Activated CD4-positive, alpha-beta T cell treated with anti-CD3 and anti-CD28 coated beads, Interleukin-2, Interleukin-6, amounts not matched to agents 100 ng/mL and 50 ng/mL, durations not matched to agents 16 hours and 8 hours (primary cell): Measurements from ENCODE around the gene PRIMPOL.

Experiments used
- DNase-seq: peaks from one replicate; pipeline ENCODE4 v3.0.0-alpha.2; 2020

Gene PRIMPOL

DNA sequence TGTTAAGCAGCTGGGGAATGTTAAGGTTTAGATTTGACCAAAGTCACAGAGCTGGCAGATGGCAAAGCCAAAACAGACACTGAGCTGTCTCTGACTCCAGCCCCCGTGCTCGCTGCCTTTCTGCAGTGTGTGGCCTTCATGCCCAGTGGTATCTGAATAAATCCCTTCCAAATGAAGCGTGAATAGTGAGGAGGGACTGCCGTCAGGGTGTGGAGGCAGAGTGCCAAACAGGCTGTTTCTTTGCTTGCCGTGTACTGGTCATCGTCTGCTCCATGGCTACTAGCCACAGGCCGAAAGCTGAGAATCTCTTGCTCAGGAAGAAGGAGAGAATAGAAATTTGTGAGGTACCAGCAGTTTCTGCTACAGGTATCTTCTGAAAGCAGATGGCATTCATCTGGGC lies 19.7 kb downstream of the PRIMPOL start:
- no peak for DNase-seq

- no peak for DNase-seq
Observed at GRCh38 chr4:184671101-184671500, 21.6 kb downstream of the PRIMPOL start.

DNA sequence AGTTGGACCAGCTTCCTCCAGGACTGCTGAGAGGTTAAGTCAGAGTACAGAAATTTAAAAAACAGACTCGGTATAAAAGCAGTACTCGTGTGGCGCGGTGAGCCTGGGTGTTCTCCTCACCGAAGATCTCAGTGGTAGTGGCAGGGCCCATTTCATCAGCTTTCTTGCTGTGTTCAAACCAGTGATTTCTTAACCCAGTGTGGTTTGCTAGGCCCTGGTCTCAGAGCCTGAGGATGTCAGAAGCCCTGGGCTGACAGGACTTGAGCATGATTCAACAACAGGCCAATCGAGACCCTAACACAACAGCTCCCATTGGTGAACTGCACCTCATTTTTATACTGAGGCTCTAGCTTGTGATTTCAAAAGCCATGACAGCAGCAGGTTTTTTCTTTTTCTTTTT lies 23.2 kb downstream of the PRIMPOL start:
- DNase-seq = no peak

- no peak for DNase-seq
Observed at GRCh38 chr4:184674011-184674410, 24.5 kb downstream of the PRIMPOL start.

- no peak for DNase-seq
Observed at GRCh38 chr4:184675018-184675417, 25.5 kb downstream of the PRIMPOL start.

DNA sequence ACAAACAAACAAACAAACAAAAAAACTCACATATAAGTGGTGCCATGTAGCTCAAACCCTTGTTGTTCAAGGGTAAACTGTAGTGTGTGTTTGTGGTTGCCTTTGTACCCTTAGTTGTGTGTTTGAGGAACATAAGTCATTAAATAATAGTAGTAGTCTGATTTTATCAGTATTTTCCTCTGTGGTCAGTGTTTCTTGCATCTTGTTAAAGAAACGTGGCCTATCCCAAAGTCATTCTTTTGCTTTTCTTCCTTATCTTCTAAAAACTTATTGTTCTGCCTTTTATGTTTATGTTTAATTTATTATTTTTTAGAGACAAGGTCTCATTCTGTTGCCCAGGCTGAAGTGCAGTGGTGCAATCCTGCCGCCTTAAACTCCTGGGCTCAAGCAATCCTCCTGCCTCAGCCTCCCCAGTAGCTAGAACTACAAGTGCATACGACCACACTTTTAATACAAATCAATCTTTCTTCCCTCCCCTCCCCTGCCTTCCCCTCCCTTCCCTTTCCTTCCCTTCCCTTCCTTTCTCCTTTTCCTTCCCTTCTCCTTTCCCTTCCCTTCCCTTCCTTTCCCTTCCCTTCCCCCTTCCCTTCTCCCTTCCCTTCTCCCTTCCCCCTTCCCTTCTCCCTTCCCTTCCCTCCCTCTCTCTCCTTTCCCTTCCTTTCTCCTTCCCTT lies 26.4 kb downstream of the PRIMPOL start:
- DNase-seq = no peak

GRCh38 chr4:184680698-184681097 lies 31.2 kb downstream of the PRIMPOL start:
- no peak for DNase-seq

- DNase-seq = no peak
Observed at GRCh38 chr4:184681916-184682315, 32.4 kb downstream of the PRIMPOL start.

DNA sequence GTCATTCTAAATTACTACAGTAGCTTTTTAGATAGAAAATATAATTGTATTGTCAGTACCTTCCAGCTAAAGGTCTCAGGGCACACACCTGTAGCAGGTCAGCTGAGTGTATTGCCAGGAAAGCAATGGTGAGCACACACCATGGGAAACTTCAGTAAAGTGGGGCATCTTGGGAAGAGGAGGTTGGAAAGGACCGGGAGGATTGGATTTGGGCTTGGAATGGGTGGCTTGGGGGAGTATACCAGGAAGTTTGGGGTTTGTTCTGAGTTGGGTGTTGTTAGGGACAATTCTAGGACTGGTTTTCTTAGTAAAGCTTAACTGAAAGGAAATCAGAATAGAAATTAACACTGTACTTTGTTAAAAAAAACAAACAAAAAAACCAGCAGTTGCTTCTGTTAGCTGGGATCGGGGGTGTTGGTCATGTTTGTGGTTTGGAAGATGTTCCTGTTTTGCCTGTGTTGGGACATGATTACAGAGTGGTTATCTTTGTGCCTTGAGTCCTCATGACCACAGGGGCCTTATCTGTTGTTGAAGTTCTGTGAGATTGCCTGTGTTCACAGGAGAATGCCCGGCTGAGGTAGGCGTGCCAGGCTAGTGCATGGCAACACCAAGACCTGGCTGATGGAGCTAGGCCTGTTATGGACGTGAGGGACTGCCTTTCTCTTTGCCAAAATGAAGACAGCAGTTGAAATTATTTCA lies 35.1 kb downstream of the PRIMPOL start:
- DNase-seq = no peak

GRCh38 chr4:184688005-184688404 lies 38.5 kb downstream of the PRIMPOL start:
- DNase-seq = no peak

- DNase-seq = peak; percentile 52
Observed at GRCh38 chr4:184688447-184688846, 38.9 kb downstream of the PRIMPOL start.

- DNase-seq = no peak
Observed at GRCh38 chr4:184689681-184690080, 40.1 kb downstream of the PRIMPOL start.

- no peak for DNase-seq
Observed at GRCh38 chr4:184693056-184693455, 43.5 kb downstream of the PRIMPOL start.

DNA sequence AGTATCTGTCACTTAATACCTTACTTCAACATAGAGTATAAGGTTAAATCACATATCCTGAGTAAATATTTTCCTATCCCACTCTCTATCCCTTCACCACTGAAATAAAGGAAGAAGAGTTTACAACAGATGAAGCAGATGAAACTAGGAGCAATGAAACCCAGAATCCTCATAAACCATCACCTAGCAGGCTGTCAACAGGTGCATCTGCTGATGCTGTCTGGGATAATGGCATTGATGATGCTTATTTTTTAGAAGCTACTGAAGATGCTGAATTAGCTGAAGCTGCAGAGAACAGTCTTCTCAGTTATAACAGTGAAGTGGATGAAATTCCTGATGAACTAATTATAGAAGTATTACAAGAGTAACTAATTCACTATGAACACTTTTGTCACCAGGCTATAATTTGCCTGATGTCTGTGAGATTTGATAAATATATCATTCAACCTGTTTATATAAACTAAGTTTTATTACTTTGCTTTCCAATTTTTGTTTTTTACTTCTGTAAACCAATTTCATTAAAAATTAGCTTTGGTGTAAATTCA lies 44.9 kb downstream of the PRIMPOL start:
- no peak for DNase-seq

DNA sequence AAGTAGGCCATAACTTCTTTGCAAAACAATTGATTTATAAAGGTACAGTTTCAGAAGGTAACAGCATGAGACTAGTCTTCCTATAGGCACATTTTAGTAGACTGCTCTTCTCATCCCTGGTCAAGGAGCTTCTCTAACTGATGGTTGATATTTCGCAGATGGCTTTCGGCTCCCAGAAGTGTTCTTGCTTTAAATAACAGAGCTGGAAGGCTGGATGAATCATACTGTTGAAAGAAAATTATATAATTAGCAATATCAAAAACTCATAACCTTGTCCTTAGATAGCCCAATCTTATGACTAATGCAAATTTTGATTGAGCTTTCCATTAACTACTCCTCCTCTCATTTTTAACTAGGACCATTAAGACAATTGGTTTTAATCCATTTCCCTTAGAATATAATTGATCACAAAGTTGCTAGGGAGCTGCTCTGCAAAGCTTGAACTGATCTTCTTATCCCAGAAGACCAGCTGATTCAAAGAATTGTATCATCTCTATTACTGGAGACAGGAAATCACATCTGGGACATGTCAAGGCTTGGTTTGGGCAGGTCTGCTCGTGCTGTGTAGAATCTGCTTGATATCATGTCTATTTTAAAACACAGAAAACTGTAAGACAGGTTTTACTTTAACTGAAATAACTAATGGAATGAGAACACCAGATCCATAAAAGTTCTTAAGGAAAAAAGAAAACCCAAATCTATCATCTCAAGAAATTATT lies 45.8 kb downstream of the PRIMPOL start:
- no peak for DNase-seq

GRCh38 chr4:184697956-184698355 lies 48.4 kb downstream of the PRIMPOL start:
- DNase-seq = no peak

- no peak for DNase-seq
Observed at GRCh38 chr4:184699941-184700340, 50.4 kb downstream of the PRIMPOL start.

GRCh38 chr4:184702114-184702513 lies 52.6 kb downstream of the PRIMPOL start:
- no peak for DNase-seq

DNA sequence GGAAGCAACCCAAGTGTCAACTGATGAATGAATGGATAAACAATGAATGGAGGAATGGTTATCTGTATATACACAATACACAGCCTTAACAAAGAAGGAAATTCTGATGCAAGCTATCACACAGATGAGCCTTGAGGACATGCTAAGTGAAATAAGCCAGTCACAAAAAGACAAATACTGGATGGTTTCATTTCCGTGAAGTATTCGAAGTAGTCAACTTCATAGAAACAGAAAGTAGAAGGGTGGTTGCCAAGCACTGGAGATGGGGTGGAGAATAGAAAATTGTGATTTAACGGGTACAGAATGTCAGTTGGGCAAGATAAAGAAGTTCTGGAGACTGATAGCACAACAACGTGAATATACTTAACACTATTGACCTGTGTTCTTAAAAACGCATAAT lies 56.2 kb downstream of the PRIMPOL start:
- DNase-seq = peak; percentile 58

GRCh38 chr4:184706453-184706852 lies 56.9 kb downstream of the PRIMPOL start:
- DNase-seq = peak; percentile 17

DNA sequence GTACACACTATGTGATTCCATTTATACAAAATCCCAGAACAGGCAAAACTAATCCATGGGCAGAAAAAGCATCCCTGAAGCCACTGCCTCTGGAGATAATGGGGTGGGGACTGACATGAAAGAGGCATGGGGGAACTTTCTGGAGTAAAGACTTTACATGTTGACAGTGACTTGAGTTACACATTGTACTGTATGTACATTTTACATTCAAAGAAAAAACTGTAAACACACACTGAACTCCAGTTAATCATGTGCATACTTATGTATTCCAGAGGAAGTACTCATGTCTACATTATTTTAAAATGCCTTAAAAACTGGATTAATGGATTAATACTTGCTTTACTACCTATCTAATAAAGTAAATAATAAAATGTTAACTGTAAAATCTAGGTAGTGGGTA lies 62.8 kb downstream of the PRIMPOL start:
- no peak for DNase-seq

GRCh38 chr4:184713887-184714286 lies 64.3 kb downstream of the PRIMPOL start:
- no peak for DNase-seq

DNA sequence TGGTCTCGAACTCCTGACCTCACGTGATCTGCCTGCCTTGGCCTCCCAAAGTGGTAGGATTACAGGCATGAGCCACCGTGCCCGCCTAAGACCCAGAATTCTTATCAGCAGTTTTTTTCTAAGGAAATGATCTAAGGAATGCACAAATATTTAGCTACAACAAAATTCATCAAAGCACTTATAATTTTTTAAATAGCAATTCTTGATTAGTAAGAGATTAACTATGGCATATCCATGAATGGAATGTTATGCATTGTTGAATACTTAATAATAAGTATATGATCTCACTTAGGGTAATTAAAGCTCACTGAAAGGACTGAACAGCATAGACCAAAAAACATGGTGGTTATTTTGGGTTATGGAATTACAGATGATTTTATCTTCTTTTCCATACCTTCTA lies 66.0 kb downstream of the PRIMPOL start:
- DNase-seq = no peak

DNA sequence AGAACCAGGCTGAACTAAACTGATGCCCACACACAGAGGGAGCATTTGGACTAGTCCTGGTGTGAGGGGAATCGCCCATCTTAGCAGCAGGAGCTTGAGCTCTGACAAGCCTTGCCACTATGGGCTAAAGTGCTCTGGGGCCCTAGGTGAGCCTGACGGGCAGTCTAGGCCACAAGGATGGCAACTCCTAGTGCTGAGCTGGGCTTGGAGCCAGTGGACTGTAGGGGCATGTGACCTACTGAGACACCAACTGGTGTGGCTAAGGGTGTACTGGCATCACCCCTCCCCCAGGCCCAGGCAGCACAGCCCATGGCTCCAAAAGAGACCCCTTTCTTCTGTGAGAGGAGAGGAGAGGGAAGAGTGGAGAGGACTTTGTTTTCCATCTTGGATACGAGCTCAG lies 69.9 kb downstream of the PRIMPOL start:
- DNase-seq = no peak
